ENCODE data around the gene SPINK2. TPM values are rescaled to one million over a fixed set of nuclear protein-coding genes. Genes with fewer than 3 reads are reported as not detected.

Gene SPINK2
- total RNA-seq, 1 donor: not detected

DNA sequence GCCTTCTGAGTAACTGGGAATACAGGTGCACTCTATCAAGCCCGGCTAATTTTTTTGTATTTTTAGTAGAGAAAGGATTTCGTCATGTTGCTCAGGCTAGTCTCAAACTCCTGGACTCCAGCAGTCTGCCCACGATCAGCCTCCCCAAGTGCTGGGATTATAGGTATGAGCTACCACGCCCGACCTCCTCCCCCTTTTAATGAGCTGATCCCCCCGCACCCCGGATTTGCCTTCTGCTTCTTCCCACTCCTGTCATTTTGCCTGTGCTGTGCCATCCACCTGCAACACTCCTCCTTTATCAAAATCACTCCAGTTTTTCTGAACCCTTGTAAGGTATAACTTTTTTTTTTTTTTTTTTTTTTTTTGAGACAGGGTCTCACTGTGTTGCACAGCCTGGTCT, 33.4 kb downstream of the SPINK2 start:
- TF ChIP-seq, protein P1, sequence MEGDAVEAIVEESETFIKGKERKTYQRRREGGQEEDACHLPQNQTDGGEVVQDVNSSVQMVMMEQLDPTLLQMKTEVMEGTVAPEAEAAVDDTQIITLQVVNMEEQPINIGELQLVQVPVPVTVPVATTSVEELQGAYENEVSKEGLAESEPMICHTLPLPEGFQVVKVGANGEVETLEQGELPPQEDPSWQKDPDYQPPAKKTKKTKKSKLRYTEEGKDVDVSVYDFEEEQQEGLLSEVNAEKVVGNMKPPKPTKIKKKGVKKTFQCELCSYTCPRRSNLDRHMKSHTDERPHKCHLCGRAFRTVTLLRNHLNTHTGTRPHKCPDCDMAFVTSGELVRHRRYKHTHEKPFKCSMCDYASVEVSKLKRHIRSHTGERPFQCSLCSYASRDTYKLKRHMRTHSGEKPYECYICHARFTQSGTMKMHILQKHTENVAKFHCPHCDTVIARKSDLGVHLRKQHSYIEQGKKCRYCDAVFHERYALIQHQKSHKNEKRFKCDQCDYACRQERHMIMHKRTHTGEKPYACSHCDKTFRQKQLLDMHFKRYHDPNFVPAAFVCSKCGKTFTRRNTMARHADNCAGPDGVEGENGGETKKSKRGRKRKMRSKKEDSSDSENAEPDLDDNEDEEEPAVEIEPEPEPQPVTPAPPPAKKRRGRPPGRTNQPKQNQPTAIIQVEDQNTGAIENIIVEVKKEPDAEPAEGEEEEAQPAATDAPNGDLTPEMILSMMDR (IDR thresholded peaks at IDR 0.05; ENCODE audit: insufficient read depth, low read depth, low read length): no peak

DNA sequence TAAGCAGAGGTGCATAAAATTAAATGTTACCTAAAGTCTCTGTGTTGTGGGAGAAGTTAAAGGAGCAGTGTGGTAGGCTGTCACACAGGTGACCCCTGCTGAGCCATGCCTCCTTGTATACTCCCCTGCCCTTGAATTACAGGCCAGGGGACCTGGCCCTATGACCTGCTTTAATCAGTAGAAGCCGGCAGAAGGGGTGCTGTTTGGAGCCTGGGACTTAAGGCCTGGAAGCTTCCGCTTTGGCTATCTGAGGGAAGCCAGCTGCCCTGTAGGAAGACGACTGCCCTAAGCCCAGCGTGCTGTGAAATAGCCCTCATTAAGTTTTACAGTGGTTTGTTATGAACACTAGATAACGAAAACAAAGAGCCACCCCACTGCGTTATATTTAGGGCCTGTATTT, 34.1 kb downstream of the SPINK2 start:
- TF ChIP-seq, protein P1 (IDR thresholded peaks at IDR 0.05; ENCODE audit: insufficient read depth, low read depth, low read length): no peak
- peak; percentile 93 for DNase-seq (ENCODE audit: low read depth)

More for the DNA sequence above, 33.4 kb downstream of the SPINK2 start:
- H3K4me3 ChIP-seq (ENCODE audit: low read depth, low read length): no peak overlapping the region
- DNase-seq (ENCODE audit: low read depth): no peak

DNA sequence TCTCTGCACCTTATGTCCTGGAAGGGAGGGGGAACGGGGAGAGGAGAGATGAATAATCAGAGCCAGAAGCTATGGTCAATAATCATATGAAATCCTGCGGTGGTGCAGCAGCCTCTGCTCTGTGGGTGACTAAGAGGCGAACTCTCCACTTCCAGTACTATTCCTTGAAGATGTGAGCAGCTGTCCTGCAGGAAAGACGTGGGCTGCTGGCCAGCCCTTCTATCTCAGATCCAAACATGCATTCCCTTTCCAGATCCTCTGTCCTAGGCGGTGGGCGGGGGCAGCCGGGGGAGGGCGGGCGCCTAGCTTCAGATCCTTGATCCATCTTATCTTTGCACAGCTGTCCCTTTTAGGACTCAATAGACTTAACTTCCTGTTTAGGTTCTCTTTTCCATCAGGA, 34.5 kb downstream of the SPINK2 start:
- TF ChIP-seq, protein P1 (IDR thresholded peaks at IDR 0.05; ENCODE audit: insufficient read depth, low read depth, low read length): no peak
- H3K4me3 ChIP-seq (ENCODE audit: low read depth, low read length): no peak overlapping the region
- DNase-seq (ENCODE audit: low read depth): peak; percentile 98

More for the DNA sequence above, 34.1 kb downstream of the SPINK2 start:
- no peak overlapping the region for H3K4me3 ChIP-seq (ENCODE audit: low read depth, low read length)

DNA sequence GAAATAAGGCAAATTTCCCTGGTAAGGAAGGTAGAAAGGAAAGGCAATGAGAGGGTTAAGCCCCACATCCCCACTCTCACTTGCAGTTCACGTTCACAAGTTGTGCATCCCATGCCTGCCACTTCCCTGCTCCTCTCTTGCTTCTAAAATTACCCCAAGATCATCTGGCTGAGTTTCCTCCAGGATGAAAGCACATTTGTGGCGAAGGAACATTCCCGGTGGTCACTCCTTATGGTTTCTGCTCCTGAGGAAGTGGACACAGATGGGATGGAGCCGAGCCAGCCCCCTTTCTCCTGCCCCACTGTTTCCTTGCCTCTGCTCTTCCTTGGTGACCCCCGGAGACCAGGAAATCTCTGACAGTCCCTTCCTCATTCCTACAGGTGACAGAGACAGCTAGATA, 37.5 kb downstream of the SPINK2 start:
- peak; percentile 42 for DNase-seq (ENCODE audit: low read depth)
- H3K4me3 ChIP-seq (ENCODE audit: low read depth, low read length): no peak overlapping the region

DNA sequence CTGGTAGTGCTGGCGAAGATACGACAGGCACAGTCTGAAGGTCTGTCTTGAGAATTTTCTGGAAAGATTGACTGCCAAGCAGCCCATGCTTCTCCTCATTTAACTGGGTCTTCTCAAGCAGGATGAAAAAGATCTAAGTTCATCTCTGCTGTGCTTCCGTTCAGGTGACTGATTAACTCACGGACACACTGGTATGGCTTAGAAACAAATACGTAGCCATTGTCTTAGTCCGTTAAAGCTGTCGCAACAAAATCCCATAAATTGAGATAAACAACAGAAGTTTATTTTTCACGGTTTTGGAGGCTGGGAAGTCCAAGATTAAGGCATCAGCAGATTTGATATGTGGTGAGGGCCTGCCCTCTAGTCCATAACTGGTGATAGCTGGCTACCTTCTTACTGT, 39.5 kb downstream of the SPINK2 start:
- TF ChIP-seq, protein P1 (IDR thresholded peaks at IDR 0.05; ENCODE audit: insufficient read depth, low read depth, low read length): no peak
- no peak overlapping the region for H3K4me3 ChIP-seq (ENCODE audit: low read depth, low read length)
- no peak for DNase-seq (ENCODE audit: low read depth)

More for the DNA sequence above, 37.5 kb downstream of the SPINK2 start:
- TF ChIP-seq, protein P1 (IDR thresholded peaks at IDR 0.05; ENCODE audit: insufficient read depth, low read depth, low read length): no peak

DNA sequence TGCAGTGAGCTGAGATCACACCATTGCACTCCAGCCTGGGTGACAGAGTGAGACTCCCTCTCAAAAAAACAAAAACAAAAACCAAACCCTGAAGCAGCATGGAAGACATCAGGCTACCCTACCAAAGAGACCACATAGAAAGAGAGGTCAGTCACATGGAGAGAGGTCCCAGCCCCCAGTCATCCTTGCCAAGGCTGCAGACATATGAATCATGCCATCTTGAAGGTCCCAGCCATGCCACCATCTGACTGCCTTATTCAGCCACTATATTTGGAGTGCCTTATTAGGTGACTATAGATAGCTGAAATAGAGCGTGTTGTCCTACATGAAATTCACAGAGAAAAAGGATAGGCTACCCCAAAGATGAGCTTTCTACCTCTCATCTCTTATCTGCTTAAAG, 48.2 kb downstream of the SPINK2 start:
- no peak overlapping the region for H3K4me3 ChIP-seq (ENCODE audit: low read depth, low read length)
- DNase-seq (ENCODE audit: low read depth): no peak
- TF ChIP-seq, protein P1 (IDR thresholded peaks at IDR 0.05; ENCODE audit: insufficient read depth, low read depth, low read length): no peak

DNA sequence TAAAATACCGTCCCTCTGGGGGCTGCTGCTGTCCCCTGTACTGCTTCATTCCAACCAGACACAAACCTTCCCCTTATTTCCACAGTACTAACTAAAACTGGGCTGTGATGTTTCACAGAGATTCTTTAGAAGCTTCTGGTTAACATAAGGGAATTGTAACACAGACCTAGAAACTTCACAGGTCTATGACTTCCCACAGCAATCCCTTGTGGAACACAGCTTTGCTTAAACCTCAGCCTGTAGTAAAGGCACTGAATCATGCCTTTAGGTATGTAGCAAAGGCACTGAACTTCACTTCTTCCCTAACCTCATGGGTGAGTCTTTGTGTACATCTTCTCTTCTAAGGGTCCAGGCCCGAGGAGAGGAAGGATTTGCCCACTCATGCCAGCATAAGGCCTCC, 49.4 kb downstream of the SPINK2 start:
- peak; percentile 63 for DNase-seq (ENCODE audit: low read depth)
- no peak overlapping the region for H3K4me3 ChIP-seq (ENCODE audit: low read depth, low read length)
- TF ChIP-seq, protein P1 (IDR thresholded peaks at IDR 0.05; ENCODE audit: insufficient read depth, low read depth, low read length): no peak
